Stimulated activated CD8-positive, alpha-beta memory T cell treated with anti-CD3 and anti-CD28 coated beads, Interleukin-12 subunit alpha, Interleukin-12 subunit beta, amount 100 ng/mL, for 24 hours (primary cell): ENCODE results near the gene SETD1A.

Experiments used
- DNase-seq: peaks from one replicate; pipeline ENCODE4 v3.0.0-alpha.2; 2020; ENCODE audit errors: extremely low read depth

SETD1A gene

DNA sequence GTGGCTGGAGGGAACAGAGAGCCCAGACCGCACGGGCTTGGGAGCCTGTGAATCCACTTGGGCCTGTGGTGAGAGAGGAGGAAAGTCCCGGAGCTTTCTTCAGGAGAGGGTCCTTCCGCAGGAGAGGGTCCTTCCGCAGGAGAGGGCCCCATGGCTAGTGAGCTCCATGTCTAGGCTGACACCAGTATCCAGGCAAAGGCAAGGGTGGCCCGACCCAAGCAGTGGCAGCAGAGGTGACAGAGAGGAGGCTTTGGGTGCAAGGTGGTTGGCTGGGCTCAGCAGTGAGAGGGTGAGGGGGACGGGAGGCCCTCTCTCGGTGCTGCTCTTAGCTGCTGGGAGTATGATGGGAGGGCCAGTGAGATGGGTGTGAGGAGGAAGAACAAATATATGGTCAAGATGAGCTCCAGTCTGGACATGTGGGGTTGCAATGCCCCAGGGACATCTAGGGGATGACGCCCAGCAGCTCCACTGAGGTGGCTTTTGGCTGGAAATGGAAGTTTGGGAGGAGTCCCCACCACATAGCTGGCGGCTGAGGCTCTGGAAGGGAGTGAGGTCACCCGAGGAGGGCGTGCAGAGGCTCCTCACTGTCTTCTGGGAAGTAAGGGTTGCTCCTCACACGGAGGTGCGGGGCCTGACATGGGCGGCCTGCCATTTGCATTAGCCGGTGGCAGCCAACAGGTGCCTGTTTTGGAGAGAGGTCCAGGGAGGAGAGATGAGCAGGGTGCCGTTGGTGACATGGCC is 25.2 kb downstream of the SETD1A start:
- DNase-seq: no peak

DNA sequence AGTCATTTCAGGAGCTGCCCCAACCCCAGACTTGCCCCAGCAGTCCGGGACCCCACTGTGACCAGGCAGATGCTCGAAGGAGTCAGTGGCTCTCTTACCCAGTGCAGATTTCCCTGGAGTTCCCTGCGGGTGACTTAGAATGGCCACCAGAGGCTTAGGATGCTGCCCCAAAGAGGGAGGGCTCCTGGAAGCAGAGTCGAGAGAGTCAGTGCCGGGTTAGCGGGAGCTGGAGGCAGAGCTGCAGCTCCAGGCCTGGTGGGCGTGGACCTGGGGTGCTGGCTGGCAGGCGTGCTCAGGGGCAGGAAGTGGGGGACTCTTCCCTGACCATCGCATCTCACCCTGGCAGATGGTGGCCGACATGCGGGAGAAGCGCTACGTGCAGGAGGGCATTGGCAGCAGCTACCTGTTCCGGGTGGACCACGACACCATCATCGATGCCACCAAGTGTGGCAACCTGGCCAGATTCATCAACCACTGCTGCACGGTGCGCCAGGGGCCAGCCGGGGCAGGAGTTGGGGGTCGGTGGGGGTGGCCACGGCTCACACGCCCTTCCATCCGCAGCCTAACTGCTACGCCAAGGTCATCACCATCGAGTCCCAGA is 25.8 kb downstream of the SETD1A start:
- no peak for DNase-seq

GRCh38 chr16:30983898-30984610 is 26.5 kb downstream of the SETD1A start:
- no peak for DNase-seq

- DNase-seq: peak; percentile 50
These were observed 27.3 kb downstream of the SETD1A start, which contains the start of gene HSD3B7 for GRCh38 chr16:30984669-30985400. Gene HSD3B7, plus strand, starts transcription at chr16:30985207. Its CDS starts 452 bp downstream, at chr16:30985659.

- no peak for DNase-seq
These were observed 28.0 kb downstream of the SETD1A start for GRCh38 chr16:30985401-30986128.

DNA sequence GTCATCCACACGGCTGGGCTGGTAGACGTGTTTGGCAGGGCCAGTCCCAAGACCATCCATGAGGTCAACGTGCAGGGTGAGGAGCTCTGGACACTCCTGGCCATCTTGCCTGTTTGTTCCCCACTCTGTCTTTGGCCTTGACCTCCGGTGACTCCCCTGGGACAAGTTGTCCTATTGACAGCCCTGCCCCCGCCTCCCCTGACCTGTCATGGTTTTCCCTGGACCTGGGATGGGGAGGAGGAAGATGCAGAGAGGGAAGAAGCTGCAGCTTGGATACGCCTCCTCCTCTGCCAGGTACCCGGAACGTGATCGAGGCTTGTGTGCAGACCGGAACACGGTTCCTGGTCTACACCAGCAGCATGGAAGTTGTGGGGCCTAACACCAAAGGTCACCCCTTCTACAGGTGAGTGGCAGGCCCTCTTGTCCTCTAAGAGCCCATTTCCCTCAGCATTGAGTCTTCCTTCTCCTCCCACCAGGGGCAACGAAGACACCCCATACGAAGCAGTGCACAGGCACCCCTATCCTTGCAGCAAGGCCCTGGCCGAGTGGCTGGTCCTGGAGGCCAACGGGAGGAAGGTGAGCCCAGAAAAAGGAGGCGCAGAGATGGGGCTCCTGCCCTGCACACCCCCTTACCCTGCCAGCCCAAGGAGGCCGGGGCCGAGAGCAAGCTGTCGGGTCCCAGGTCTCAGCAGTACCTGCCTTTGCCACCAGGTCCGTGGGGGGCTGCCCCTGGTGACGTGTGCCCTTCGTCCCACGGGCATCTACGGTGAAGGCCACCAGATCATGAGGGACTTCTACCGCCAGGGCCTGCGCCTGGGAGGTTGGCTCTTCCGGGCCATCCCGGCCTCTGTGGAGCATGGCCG is 28.8 kb downstream of the SETD1A start:
- no peak for DNase-seq

DNA sequence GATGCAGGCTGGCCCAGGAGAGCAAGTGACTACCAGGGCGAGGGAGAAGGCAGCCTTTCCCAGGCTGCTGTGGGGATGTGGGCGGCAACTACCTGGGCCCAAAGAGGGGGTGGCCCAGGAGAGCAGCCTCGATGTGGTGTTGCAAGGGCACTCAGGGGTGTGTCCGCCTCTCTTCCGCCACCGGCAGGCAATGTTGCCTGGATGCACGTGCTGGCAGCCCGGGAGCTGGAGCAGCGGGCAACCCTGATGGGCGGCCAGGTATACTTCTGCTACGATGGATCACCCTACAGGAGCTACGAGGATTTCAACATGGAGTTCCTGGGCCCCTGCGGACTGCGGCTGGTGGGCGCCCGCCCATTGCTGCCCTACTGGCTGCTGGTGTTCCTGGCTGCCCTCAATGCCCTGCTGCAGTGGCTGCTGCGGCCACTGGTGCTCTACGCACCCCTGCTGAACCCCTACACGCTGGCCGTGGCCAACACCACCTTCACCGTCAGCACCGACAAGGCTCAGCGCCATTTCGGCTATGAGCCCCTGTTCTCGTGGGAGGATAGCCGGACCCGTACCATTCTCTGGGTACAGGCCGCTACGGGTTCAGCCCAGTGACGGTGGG is 30.1 kb downstream of the SETD1A start:
- DNase-seq: no peak

DNA sequence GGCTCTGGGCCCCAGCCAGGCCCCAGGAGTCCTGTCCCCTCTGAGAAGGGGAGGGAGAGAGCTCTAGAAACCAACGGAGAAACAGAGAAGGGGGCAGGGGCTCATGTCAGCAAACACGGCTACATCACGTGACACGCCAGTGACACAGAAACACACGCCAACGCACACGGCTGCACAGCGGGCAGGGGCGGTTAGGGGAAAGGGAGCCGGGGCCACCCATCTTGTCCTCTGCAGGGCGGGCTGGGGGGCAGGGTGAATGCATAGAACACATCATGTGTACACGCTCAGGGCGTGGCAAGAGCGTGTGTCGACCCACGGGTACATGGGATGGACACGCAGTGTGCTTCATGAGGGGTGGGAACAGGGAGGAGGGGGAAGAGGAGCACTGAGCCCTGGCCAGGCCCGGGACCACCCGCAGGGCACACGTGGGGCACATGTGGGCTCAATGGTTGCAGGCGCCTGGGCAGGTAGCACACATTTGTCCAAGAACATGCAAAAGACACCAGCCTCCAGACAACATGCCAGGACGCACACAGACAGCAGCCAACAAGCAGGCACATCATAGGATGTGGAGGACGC is 32.0 kb downstream of the SETD1A start:
- DNase-seq: no peak

GRCh38 chr16:30990105-30990504 is 32.6 kb downstream of the SETD1A start:
- no peak for DNase-seq

- DNase-seq: no peak
These were observed 33.5 kb downstream of the SETD1A start for GRCh38 chr16:30991052-30991451.

- no peak for DNase-seq
These were observed 34.8 kb downstream of the SETD1A start for GRCh38 chr16:30992276-30992780.

DNA sequence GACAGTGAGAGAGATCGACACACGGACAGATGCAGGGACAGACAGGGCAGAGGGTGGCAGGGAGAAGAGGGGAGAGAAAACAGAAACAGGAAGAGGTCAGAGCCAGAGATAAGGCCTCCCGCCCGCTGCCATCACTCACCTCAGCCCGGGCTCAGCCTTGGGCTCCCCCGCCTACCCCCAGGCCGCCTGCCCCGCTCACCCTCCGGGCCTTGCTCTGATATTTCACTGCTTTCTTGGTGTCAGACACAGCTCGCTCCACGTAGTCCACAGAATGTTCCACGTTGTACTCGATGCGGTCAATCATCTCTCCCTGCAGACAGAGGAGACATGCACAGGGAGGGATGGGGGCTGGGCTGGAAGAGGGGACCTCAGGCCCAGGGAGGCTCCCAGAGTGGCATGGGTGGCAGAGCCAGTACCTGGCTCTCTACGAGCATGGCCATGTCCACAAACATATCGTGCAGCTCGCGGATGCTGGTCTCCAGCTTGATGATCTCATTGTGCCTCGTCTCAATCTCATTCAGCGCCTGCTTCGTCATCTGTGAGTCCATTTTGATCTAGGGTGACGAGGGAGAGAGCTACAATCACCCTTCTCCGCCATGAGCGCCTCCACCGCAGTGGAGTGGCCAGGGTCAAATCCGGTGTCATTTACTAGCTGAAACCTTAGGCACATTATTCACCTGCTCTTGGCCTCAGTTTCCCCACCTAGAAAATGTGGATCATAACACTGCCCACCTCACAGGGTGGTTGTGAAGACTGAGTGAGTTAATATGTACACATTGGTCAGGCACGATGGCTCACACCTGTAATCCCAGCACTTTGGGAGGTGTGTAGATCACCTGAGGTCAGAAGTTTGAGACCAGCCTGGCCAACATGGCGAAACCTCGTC is 35.6 kb downstream of the SETD1A start:
- no peak for DNase-seq

GRCh38 chr16:30995927-30996323 is 38.4 kb downstream of the SETD1A start:
- no peak for DNase-seq

DNA sequence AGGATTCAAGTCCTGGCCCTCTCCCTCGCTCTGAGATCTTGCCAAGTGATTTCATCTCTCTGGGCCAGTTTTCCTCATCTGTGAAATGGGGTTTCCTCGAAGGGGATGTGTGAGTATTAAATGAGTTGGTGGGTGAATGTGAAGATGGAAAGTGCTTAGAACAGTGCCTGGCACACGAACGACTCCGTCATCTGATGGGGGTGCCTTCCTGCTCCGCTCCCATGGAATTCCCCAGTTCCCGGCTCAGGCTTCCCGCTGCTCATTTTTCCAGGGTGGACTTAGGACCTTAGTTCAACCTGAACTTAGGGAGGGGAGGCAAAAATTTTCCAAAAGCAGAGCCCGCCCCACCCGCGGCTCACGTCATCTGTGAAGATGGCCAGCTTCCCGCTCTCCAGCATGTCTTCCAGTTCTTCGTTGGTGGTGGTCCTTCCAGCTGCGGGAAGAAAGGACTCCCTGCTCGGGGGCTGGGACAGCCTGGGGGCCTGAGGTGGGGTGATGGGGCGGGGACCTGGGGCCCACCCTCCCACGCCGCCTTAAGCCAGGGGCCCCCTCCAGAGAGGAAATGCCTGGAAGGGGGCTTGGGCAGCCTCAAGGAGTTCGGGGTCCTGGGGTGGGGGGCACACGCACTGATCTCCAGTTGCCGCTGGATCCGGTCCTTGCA is 38.9 kb downstream of the SETD1A start:
- no peak for DNase-seq

DNA sequence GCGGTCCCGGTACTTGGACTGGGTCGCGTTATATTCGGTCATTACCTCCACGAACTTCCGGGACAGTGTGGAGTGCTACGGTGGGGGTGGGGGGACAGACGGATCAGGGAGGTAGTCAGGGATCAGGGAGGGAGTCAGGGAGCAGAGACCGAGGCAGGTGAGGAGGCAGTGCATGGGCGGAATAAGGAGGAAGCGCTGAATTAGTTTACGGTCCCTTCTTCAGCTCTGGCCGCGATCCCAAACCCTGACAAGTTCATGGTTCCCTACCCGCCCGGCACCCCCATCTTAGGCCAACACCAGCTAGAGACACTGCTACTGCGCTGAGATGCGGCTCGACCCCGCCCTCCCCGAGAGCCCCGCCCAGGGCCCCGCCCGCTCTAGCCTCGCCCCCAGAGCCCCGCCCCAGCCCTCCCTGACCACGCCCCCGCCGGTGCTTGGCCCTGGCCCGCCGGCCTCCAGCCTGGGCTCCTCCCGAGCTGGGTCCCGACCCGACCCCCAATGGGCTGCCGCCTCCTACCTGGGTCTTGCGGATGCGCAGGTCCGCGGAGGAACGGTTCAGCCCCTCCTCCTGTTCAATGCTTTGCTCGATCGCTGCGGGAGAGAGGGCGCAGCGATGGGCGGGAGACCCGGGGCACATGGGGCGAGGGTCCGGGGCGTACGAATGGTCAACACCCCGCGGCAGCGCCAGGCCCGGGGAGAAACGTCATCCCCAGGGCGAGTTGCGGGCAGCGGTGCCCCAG is 39.6 kb downstream of the SETD1A start:
- DNase-seq: peak; percentile 53

- no peak for DNase-seq
These were observed 40.5 kb downstream of the SETD1A start for GRCh38 chr16:30997725-30998711.
